ENCODE measurements around the gene ZNF444.

GRCh38 chr19:56106397-56106849 is 34.7 kb upstream of the ZNF444 start:
- no peak for TF ChIP-seq CTCF (conservative IDR thresholded peaks at IDR 0.05; ENCODE audit: low read length)
- no peak for TF ChIP-seq EZH2phosphoT487 (IDR thresholded peaks at IDR 0.05; ENCODE audit: borderline replicate concordance)
